Measurements from ENCODE around the gene WIZ. TPM values are rescaled to one million over a fixed set of nuclear protein-coding genes. Genes with fewer than 3 reads are reported as not detected.
"Not testable (repeated sequence)": the region's sequence is repeated elsewhere in the genome, so short reads cannot be mapped to it uniquely, and the experiment has no call there.

WIZ gene
- total and polyA plus RNA-seq, 12 donors: 18.7 to 34.3 (median 21.3) TPM

DNA sequence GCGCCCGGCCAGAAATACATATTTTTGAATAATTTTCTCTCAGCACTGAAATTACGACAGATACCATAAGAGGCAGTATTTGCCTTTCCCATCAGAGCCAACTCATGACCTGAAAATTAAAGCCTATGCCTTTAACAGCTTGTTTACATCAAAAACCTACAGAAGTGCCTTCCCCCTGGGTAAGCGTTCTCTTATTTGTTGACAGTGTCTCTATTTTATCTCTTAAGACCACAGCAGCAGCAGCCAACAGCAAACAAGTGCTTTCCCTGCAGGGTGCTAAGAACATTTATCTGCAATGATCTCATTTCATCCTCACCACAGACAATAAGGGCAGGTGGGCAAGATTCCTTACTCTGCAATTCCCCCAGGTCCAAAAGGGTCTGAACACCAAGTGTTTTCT lies 36.9 kb downstream of the WIZ start:
- peaks cover 17 to 95% (median 67%) of the 10 kb centered on the region in 9 donors for H3K4me1 ChIP-seq
- intact Hi-C loops (cut with DNase I): loop anchor here in 1 of 10 donors (10.0 kb wide), 1 partner anchor 142 kb away; no protein-coding TSS in a partner anchor

DNA sequence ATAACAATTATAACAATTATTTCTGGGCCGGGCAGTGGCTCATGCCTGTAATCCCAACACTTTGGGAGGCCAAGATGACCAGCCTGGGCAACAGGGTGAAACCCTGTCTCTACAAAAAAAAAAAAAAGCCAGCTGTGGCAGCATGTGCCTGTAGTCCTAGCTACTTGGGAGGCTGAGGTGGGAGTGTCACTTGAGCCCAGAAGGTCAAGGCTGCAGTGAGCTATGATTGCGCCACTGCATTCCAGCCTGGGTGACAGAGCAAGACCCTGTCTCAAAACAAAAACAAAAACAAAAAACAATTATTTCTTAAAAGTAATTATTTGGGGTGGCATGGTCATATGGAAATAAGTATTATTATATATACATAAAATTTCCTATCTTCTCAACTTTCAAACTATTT lies 38.4 kb downstream of the WIZ start:
- not testable (repeated sequence) for H3K4me3 ChIP-seq, H3K9me3 ChIP-seq, H3K27ac ChIP-seq, ATAC-seq, DNase-seq, H3K27me3 ChIP-seq
- Histone ChIP-seq H3K36me3 (peaks cover 0 to 63% (median 2%) of the 10 kb centered on the region in 9 donors), H3K4me1 (peaks cover 17 to 95% (median 61%) of the 10 kb centered on the region in 9 donors)
- intact Hi-C loops (cut with DNase I): loop anchor here in 1 of 10 donors (10.0 kb wide), 1 partner anchor 143 kb away; no protein-coding TSS in a partner anchor
- WGBS, 2 donors: 78 to 94% methylated on average over 2 of the region's 2 CpGs

More for the DNA sequence above, 36.9 kb downstream of the WIZ start:
- 67 to 71% methylated on average over 4 of the region's 4 CpGs for WGBS, 2 donors
- DNase-seq (no peak), ATAC-seq (no peak)
- Histone ChIP-seq H3K27me3 (no peaks in the 10 kb centered on the region), H3K36me3 (peaks cover 0 to 63% (median 2%) of the 10 kb centered on the region in 9 donors), H3K4me3 (no peak overlapping the region), H3K9me3 (no peaks in the 10 kb centered on the region), H3K27ac (peak overlapping the region in 2 of 10 donors; percentile 19 to 33)
- TF ChIP-seq CTCF (IDR thresholded peaks at IDR 0.05): no peak

GRCh38 chr19:15404780-15405211 lies 45.0 kb downstream of the WIZ start:
- DNase-seq: no peak
- no peaks in the 10 kb centered on the region for H3K9me3 ChIP-seq
- 14 to 31% methylated on average over 3 of the region's 3 CpGs for WGBS, 2 donors
- intact Hi-C loops (cut with DNase I): no loop called here
- no peak for ATAC-seq
- peaks cover 24 to 91% (median 67%) of the 10 kb centered on the region in 9 donors for H3K4me1 ChIP-seq
- no peak overlapping the region for H3K4me3 ChIP-seq
- H3K27ac ChIP-seq: peak overlapping the region; percentile 24 to 80 (median 58)
- no peak for TF ChIP-seq CTCF (IDR thresholded peaks at IDR 0.05)
- H3K27me3 ChIP-seq: no peaks in the 10 kb centered on the region
- peaks cover 0 to 78% (median 28%) of the 10 kb centered on the region in 9 donors for H3K36me3 ChIP-seq

DNA sequence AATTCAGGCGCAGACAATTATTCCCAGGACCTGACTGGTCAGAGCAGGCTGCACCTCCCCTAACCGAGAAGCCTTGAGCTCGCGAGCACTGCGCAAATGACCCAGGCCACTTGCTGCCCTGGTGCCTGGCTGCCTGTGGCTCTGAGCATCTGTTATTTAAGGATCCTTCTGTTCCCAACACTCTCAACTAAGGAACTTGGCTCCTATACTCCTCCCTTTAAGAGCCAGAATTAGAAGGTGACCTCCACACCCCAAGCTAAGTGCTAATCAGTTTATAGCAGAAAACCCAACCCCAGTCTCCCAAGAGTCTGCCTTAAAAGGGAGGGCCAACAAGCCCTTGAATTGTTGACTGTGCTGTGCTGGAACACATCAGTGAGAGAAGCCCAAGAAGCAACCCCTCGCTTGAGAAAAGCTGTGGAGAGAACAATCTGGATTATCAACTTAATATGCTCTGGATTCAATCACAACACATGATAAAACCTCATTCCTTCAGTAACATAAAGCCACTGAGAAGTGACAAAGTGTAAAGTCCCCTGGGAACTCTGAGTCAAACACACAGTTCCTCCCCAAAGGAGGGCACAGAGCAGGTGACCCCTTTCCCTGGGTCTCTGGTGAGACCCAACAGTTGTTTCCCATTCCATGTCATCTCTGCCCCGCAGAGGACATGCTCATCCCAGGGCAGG lies 45.5 kb downstream of the WIZ start:
- peaks cover 2 to 78% (median 33%) of the 10 kb centered on the region in 9 donors for H3K36me3 ChIP-seq
- ATAC-seq (peak; percentile 24 to 76 (median 56)), DNase-seq (no peak)
- H3K27me3 ChIP-seq: no peaks in the 10 kb centered on the region
- WGBS, 2 donors: 39 to 43% methylated on average over 7 of the region's 7 CpGs
- H3K4me1 ChIP-seq: peaks cover 24 to 85% (median 61%) of the 10 kb centered on the region in 9 donors
- H3K27ac ChIP-seq: peak overlapping the region; percentile 24 to 80 (median 64)
- intact Hi-C loops (cut with DNase I): no loop called here
- no peak for TF ChIP-seq CTCF (IDR thresholded peaks at IDR 0.05)
- no peaks in the 10 kb centered on the region for H3K9me3 ChIP-seq
- peak overlapping the region in 1 of 10 donors; percentile 6 for H3K4me3 ChIP-seq

GRCh38 chr19:15403151-15403531 lies 46.6 kb downstream of the WIZ start:
- 67 to 75% methylated on average over 10 of the region's 10 CpGs for WGBS, 2 donors
- peaks cover 24 to 75% (median 59%) of the 10 kb centered on the region in 9 donors for H3K4me1 ChIP-seq
- DNase-seq (no peak), ATAC-seq (peak in 1 of 8 donors; percentile 2)
- H3K27ac ChIP-seq: peak overlapping the region in 9 of 10 donors; percentile 28 to 80 (median 68)
- intact Hi-C loops (cut with DNase I): no loop called here
- H3K27me3 ChIP-seq: no peaks in the 10 kb centered on the region
- no peak for TF ChIP-seq CTCF (IDR thresholded peaks at IDR 0.05)
- H3K9me3 ChIP-seq: no peaks in the 10 kb centered on the region
- H3K4me3 ChIP-seq: no peak overlapping the region
- peaks cover 6 to 78% (median 41%) of the 10 kb centered on the region in 9 donors for H3K36me3 ChIP-seq
